ENCODE measurements around the gene ARMC5.

DNA sequence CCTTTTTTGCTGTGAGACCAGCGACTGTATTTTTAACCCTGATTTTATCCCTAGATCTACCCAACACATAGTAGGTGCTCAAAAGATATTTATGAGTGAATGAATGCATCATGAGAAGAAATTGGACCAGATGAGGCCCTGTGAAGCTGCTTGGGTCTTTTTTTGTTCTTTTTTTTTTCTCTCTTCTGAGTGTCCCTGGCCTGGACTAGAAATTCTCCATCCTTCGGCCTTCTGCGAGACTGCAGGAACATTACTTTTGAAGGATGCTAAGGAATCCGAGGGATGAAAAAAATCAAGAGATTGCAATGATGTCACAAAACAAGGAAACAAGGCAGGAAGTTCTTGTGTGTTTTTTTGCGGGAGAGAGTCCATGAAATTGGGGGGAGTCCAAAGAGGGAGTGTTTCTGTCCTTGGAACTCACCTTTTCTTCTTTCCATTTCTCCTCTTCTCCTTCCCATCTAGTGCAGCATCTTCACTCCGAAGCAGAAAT is 49.5 kb downstream of the ARMC5 start:
- TF ChIP-seq CTCF (IDR thresholded peaks at IDR 0.05; ENCODE audit: insufficient read depth, low read depth, low read length) (no peak), EZH2 (IDR thresholded peaks at IDR 0.05; ENCODE audit: insufficient read depth, low read length) (no peak)
